Epithelial cell of proximal tubule (primary cell): ENCODE measurements around the gene TNIK. TPM values are rescaled to one million over a fixed set of nuclear protein-coding genes. Genes with fewer than 3 reads are reported as not detected.
"Not testable (repeated sequence)": the region's sequence is repeated elsewhere in the genome, so short reads cannot be mapped to it uniquely, and the experiment has no call there.

ENCODE experiments used
- DNase-seq: peaks from one replicate; pipeline ENCODE4 v3.0.0-alpha.2; 2011; ENCODE audit warnings: low read depth
- H3K4me3 ChIP-seq: 2 replicates; pipeline ENCODE4 v1.5.1; 2011; ENCODE audit warnings: low read depth, mild to moderate bottlenecking, low read length
- total RNA-seq: library from RNA; depleted of rRNA; stranded (reverse); fragments of >200 nt; gene quantifications from 2 replicates; pipeline ENCODE4 v1.2.3, GENCODE V29; 2015
- TF ChIP-seq, protein P1 (sequence below): conservative IDR thresholded peaks from 2 replicates; pipeline ENCODE4 v1.5.1; 2012; ENCODE audit warnings: low read depth, mild to moderate bottlenecking, low read length

The TNIK gene
- total RNA-seq, 1 donor from 2014 or later, result 11.8 TPM

DNA sequence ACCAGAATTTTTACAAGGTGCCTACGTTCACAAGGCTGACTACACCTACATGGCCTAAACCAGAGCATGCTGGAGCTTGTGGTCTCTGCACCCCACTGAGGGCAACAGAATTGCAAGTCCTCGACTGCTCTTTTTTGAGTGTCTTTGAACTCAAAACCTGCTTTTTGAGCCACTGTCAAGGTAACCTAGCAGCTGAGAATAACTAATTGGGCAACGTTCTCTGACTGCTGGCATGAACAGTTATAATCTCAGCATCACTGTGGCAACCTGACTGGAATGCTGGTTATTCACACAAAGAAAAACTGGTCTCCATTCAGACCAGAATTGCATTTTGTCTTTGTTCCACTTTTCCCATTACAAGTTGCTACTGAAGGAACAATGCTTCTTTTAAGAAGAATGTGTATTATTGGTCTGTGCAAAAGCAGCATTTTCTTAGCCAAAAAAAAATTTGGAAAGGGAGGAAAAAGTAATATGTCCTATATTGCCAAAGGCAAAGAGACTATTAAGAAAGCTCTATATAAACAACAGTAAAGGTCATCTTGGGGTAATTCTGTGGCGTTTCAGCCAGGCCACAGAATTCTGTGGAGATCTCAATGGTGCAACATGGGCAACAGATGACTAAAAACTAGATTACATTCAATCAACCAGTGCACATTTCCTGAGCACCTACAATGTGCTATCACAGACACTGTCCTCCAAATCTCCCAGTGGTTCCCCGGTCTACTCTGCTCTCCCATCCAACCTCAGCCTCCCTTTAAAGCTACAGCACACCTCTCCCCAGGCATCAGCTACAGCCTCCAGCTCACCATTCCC is 76.8 kb downstream of the TNIK start:
- DNase-seq, result no peak
- TF ChIP-seq, protein P1, sequence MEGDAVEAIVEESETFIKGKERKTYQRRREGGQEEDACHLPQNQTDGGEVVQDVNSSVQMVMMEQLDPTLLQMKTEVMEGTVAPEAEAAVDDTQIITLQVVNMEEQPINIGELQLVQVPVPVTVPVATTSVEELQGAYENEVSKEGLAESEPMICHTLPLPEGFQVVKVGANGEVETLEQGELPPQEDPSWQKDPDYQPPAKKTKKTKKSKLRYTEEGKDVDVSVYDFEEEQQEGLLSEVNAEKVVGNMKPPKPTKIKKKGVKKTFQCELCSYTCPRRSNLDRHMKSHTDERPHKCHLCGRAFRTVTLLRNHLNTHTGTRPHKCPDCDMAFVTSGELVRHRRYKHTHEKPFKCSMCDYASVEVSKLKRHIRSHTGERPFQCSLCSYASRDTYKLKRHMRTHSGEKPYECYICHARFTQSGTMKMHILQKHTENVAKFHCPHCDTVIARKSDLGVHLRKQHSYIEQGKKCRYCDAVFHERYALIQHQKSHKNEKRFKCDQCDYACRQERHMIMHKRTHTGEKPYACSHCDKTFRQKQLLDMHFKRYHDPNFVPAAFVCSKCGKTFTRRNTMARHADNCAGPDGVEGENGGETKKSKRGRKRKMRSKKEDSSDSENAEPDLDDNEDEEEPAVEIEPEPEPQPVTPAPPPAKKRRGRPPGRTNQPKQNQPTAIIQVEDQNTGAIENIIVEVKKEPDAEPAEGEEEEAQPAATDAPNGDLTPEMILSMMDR, result no peak
- no peak overlapping the region for H3K4me3 ChIP-seq

DNA sequence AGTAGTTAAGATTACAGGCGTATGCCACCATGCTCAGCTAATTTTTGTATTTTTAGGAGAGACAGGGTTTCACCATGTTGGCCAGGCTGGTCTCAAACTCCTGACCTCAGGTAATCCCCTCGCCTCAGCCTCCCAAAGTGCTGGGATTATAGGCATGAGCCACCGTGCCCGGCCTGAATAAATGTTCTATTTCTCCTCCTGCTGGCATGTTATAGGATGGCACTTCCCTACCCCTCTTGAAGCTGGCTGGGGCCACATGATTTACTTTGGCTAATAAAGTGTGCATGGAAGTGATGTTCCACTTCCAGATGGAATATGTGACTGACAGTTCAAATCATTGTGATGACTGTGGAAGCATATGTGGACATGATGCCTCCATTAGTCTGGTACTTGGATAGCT is 77.9 kb downstream of the TNIK start:
- DNase-seq, result not testable (repeated sequence)

DNA sequence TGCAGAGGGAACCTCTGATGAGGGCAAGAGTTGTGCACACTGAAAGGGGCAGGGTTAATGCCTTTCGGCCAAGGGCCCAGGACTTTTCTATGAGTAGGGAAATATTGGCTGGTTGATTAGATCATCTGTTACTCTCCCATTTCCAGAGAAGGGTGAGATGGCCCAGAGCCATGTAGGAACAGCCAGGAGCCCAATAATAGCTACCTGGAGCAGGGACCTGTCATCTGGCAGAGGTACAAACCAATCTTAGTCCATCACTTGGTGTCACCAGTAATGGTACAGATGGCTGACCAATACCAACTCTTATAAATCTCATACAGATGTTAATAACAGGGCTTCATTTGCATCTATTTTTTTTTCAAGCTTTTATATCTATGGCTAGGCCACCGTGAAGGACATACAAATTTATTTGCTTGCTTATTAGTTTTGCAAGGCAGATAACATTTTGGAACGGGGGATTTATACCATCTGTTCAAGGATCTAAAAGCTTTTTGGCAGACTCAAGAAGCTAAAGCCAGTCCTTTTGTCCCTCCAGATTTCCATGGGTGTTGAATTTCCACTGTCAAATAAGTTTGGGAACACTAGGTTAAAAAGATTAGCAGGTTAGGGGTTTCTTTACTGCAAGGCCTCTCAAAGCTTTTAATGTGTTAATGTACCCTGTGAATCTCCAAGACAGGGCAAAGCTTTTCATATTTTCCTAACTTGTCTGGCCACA is 79.3 kb downstream of the TNIK start:
- H3K4me3 ChIP-seq, result no peak overlapping the region
- TF ChIP-seq, protein P1, result no peak
- no peak for DNase-seq

More for the DNA sequence above, 77.9 kb downstream of the TNIK start:
- TF ChIP-seq, protein P1, result peak; percentile 27
- not testable (repeated sequence) for H3K4me3 ChIP-seq

DNA sequence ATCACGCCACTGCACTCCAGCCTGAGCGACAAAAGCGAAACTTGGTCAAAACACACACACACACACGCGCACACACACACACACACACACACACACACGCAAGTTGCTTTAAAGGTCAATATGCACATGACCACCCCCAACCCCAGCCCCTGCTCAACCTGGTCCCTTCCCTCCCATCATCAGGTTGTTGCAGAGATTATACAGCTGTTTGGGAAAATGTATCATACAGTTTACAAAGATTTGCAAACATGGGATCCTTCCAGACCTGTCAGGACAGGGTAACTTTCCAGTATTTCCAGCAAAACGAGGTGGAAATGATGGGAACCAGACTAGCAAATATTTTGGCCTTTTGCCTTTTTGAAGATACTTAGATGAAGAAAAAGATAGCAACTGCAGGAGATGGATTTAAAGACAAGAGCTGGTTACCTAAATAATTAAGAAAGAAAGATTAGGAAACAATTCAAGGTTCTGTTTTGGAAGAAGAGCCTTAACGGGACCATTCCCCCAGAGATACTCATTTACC is 80.2 kb downstream of the TNIK start:
- no peak overlapping the region for H3K4me3 ChIP-seq
- no peak for DNase-seq
- TF ChIP-seq, protein P1, result no peak

DNA sequence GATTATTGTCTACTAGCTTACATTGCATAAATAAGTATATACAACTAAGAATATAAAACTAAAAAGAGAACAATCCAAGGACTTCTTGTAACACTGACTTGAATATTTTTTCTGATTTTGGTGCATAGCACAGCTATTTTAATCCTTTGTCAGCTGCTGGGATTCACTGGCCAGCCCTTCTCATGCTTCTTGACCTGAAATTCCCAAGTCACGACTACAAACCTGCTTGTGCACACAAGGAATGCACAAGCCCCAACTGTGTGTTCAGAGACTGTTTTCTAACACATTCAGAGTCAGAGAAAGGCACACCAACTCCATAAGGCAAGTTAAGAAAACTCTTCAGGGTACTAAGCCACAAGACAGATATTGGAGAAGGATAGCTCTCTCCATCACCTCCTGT is 80.9 kb downstream of the TNIK start:
- TF ChIP-seq, protein P1, result no peak
- H3K4me3 ChIP-seq, result no peak overlapping the region
- DNase-seq, result no peak

DNA sequence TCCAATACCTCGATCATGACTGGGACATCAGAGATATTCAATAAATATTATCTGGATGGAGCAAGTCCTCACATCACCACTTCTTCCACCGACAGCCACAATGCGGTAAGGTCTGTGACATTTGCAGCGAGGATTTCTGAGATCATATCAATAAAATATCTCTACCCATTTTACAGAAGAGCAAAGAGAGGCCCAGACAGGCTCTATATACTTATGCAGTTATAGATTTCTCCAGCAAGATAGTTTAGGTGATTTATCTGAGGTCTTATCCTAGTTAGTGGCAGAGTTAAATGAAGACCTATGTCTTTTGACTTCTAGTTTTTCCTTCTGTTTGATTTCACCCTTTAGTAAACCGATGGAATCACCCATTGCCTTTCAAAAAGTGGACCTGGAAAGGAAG is 81.6 kb downstream of the TNIK start:
- DNase-seq, result no peak
- no peak overlapping the region for H3K4me3 ChIP-seq
- TF ChIP-seq, protein P1, result no peak
